LNCaP clone FGC (cell line): Measurements from ENCODE around the gene PHACTR2.

ENCODE experiments used
- DNase-seq: peaks from one replicate; pipeline ENCODE4 v3.0.0-alpha.2; 2011; ENCODE audit warnings: low read depth
- H3K4me3 ChIP-seq: 2 replicates; pipeline ENCODE4 v1.5.1; 2011; ENCODE audit warnings: mild to moderate bottlenecking, low read depth, low read length, control low read depth
- CTCF ChIP-seq: IDR thresholded peaks from 2 replicates; pipeline ENCODE4 v1.5.1; 2012; ENCODE audit warnings: mild to moderate bottlenecking; ENCODE audit not compliant: control insufficient read depth, insufficient read depth; ENCODE audit errors: extremely low read depth

The PHACTR2 gene

GRCh38 chr6:143688681-143689080 lies 10.9 kb downstream of the PHACTR2 start:
- H3K4me3 ChIP-seq, result no peak overlapping the region
- DNase-seq, result no peak
- TF ChIP-seq CTCF, result no peak

DNA sequence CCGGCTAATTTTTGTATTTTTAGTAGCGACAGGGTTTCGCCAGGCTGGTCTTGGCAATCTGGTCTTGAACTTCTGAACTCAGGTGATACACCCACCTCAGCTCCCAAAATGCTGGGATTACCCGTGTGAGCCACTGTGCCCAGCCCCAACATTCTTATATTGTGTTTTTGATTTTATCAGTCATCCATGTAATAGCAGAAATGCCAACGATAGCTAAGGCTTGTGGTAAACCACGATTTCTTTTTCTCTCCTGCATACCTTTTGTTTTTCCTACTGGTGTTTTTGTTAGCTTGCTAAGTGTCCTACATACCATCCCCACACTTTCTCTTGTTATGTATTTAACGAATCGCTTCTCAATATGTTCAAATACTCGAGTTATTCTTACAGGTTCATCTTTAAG lies 12.1 kb downstream of the PHACTR2 start:
- TF ChIP-seq CTCF, result no peak
- H3K4me3 ChIP-seq, result no peak overlapping the region
- no peak for DNase-seq

- H3K4me3 ChIP-seq, result no peak overlapping the region
- no peak for TF ChIP-seq CTCF
- DNase-seq, result no peak
These were observed 13.4 kb downstream of the PHACTR2 start for GRCh38 chr6:143691155-143691554.

DNA sequence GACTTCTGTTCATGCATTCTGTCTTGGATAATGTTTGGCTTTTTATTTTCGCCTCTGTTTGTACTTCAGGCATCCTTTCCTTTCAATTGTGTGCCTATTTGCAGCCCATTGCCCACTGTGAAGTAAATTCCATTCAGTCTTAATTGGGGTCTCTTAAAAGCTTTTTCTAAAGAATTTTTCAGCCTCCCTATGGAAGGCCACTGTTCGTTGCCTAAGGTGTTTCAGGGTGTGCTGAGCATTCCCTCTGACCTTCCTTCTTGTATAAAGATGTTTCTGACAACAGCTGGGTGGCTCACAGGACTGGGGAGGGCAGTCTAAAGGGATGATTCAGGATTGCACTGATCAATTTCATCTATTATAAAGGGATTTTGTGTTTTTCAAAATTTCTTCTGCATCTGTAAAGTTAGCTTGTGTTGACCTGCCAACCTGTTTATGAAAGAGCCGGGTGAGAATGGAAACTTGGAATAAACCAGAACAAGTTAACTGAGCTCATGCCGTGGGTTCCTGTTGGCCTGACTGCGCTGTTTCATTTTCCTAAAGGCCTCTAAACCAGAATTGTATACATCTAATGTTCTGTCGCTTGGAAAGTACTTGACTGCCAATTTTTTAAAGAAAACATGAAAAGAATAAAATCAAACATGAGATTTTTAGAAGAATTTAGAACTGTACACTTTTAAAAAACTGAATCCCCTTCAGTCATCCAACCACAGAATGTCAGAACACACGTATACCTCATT lies 14.3 kb downstream of the PHACTR2 start:
- H3K4me3 ChIP-seq, result no peak overlapping the region
- DNase-seq, result no peak
- TF ChIP-seq CTCF, result no peak

DNA sequence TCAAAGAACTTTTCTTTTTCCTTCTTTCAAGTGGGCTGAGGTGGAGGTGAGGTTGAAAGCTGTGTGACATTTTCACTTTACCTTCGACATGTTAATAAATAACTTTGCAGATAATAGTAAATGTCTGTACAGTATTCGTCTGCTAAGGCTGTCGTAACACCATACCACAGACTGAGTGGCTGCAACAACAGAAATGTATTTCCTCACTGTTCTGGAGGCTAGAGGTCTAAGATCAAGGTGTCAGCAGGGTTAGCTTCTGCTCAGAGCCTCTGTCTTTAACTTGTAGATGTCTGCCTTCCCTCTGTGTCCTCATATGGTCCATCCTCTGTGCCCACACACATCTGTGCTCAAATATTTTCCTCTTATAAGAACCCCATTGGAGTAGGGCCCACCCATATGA lies 14.9 kb downstream of the PHACTR2 start:
- no peak overlapping the region for H3K4me3 ChIP-seq
- DNase-seq, result no peak
- TF ChIP-seq CTCF, result no peak

- no peak for DNase-seq
- TF ChIP-seq CTCF, result no peak
- H3K4me3 ChIP-seq, result no peak overlapping the region
These were observed 16.2 kb downstream of the PHACTR2 start for GRCh38 chr6:143694013-143694412.

- H3K4me3 ChIP-seq, result no peak overlapping the region
- DNase-seq, result no peak
- no peak for TF ChIP-seq CTCF
These were observed 16.8 kb downstream of the PHACTR2 start for GRCh38 chr6:143694560-143694959.
